ENCODE results near the gene DPT.

DPT gene

GRCh38 chr1:168735974-168736373 lies 7.0 kb upstream of the DPT start:
- no peak for DNase-seq (ENCODE audit: low read depth in 2 of 2)

- DNase-seq (ENCODE audit: low read depth in 2 of 2) = no peak
These were observed 5.9 kb upstream of the DPT start for GRCh38 chr1:168734946-168735345.

- no peak for DNase-seq (ENCODE audit: low read depth in 2 of 2)
These were observed 5.3 kb upstream of the DPT start for GRCh38 chr1:168734271-168734670.

- DNase-seq (ENCODE audit: low read depth in 2 of 2) = no peak
These were observed 4.2 kb upstream of the DPT start for GRCh38 chr1:168733241-168733640.

- no peak for DNase-seq (ENCODE audit: low read depth in 2 of 2)
These were observed 3.7 kb upstream of the DPT start for GRCh38 chr1:168732736-168733135.

- DNase-seq (ENCODE audit: low read depth in 2 of 2) = no peak
These were observed 2.4 kb upstream of the DPT start for GRCh38 chr1:168731244-168731953.

GRCh38 chr1:168729405-168729802 lies 398 bp upstream of the DPT start:
- DNase-seq (ENCODE audit: low read depth in 2 of 2) = no peak

- DNase-seq (ENCODE audit: low read depth in 2 of 2) = no peak
These were observed 2.3 kb downstream of the DPT start for GRCh38 chr1:168726719-168727118.

- no peak for DNase-seq (ENCODE audit: low read depth in 2 of 2)
These were observed 2.7 kb downstream of the DPT start for GRCh38 chr1:168726281-168726680.

GRCh38 chr1:168725831-168726230 lies 3.2 kb downstream of the DPT start:
- no peak for DNase-seq (ENCODE audit: low read depth in 2 of 2)

GRCh38 chr1:168725060-168725459 lies 3.9 kb downstream of the DPT start:
- DNase-seq (ENCODE audit: low read depth in 2 of 2) = no peak

- DNase-seq (ENCODE audit: low read depth in 2 of 2) = no peak
These were observed 6.0 kb downstream of the DPT start for GRCh38 chr1:168723000-168723399.

- DNase-seq (ENCODE audit: low read depth in 2 of 2) = no peak
These were observed 8.2 kb downstream of the DPT start for GRCh38 chr1:168720839-168721238.

- no peak for DNase-seq (ENCODE audit: low read depth in 2 of 2)
These were observed 9.5 kb downstream of the DPT start for GRCh38 chr1:168719306-168720111.

- no peak for DNase-seq (ENCODE audit: low read depth in 2 of 2)
These were observed 10.8 kb downstream of the DPT start for GRCh38 chr1:168717906-168718891.

GRCh38 chr1:168714012-168714411 lies 15.0 kb downstream of the DPT start:
- no peak for DNase-seq (ENCODE audit: low read depth in 2 of 2)

- no peak for DNase-seq (ENCODE audit: low read depth in 2 of 2)
These were observed 19.3 kb downstream of the DPT start for GRCh38 chr1:168709405-168710363.

GRCh38 chr1:168708698-168709404 lies 20.2 kb downstream of the DPT start:
- no peak for DNase-seq (ENCODE audit: low read depth in 2 of 2)

GRCh38 chr1:168706391-168706992 lies 22.5 kb downstream of the DPT start:
- DNase-seq (ENCODE audit: low read depth in 2 of 2) = no peak
